NCI-H524 (cell line): ENCODE data around the gene ATG4D.

Source experiments
- DNase-seq, 2 experiments: peaks; one replicate each; lab custom pipeline; 2025; lab: John Stamatoyannopoulos, UW

Gene ATG4D

GRCh38 chr19:10580979-10581631 lies 37.4 kb downstream of the ATG4D start:
- peak; percentile 91 to 97 for DNase-seq

GRCh38 chr19:10582091-10582490 lies 38.4 kb downstream of the ATG4D start:
- DNase-seq = no peak

- DNase-seq = no peak
These were observed 39.5 kb downstream of the ATG4D start for GRCh38 chr19:10583036-10583776.

- DNase-seq = no peak
These were observed 42.7 kb downstream of the ATG4D start for GRCh38 chr19:10586396-10586795.

- no peak for DNase-seq
These were observed 43.5 kb downstream of the ATG4D start, which contains the start of gene AP1M2 for GRCh38 chr19:10587022-10587838. Gene AP1M2, minus strand, starts transcription at chr19:10587312. Its CDS starts 81 bp downstream, at chr19:10587231.

GRCh38 chr19:10587839-10588150 lies 44.1 kb downstream of the ATG4D start:
- no peak for DNase-seq

- DNase-seq = no peak
These were observed 49.4 kb downstream of the ATG4D start for GRCh38 chr19:10593148-10593547.

- DNase-seq = no peak
These were observed 50.3 kb downstream of the ATG4D start for GRCh38 chr19:10593820-10594637.

GRCh38 chr19:10600149-10600548 lies 56.4 kb downstream of the ATG4D start:
- DNase-seq = no peak

GRCh38 chr19:10601999-10602329 lies 58.3 kb downstream of the ATG4D start:
- DNase-seq = no peak

GRCh38 chr19:10602330-10603083 lies 58.8 kb downstream of the ATG4D start:
- DNase-seq = peak; percentile 53 to 75
